Activated naive CD4-positive, alpha-beta T cell treated with anti-CD3 and anti-CD28 coated beads for 36 hours (primary cell): ENCODE data around the gene RNF213. TPM values are rescaled to one million over a fixed set of nuclear protein-coding genes. Genes with fewer than 3 reads are reported as not detected.

Experiments used
- CTCF ChIA-PET: fragments of 350-600 bp; sonication (Branson Sonifier 250); formaldehyde crosslinking; loops from one replicate; lab custom pipeline; 2021; ENCODE audit warnings: antibody characterized with exemption; lab: Charles Lee
- DNase-seq: peaks from one replicate; pipeline ENCODE4 v3.0.0-alpha.2; 2020
- H3K27ac Mint-ChIP-seq: one replicate; pipeline ENCODE4 v1.8.0; 2021; ENCODE audit warnings: mild to moderate bottlenecking, mixed read lengths
- H3K27me3 Mint-ChIP-seq: one replicate; pipeline ENCODE4 v1.8.0; 2021; ENCODE audit warnings: low read depth, mixed read lengths
- H3K36me3 Mint-ChIP-seq: one replicate; pipeline ENCODE4 v1.8.0; 2021; ENCODE audit warnings: low read depth, mixed read lengths
- H3K4me1 Mint-ChIP-seq: one replicate; pipeline ENCODE4 v1.8.0; 2021; ENCODE audit warnings: low read depth, mixed read lengths
- H3K4me3 Mint-ChIP-seq: one replicate; pipeline ENCODE4 v1.8.0; 2021; ENCODE audit warnings: mild to moderate bottlenecking, moderate library complexity, mixed read lengths
- H3K9me3 Mint-ChIP-seq: one replicate; pipeline ENCODE4 v1.8.0; 2021; ENCODE audit warnings: mixed read lengths
- intact Hi-C: fragments of 100-400 bp; cut with micrococcal nuclease; formaldehyde crosslinking; loops from one replicate; pipeline ENCODE4 v1.15.1; 2023
- total RNA-seq, 2 experiments: library from RNA; stranded (reverse); gene quantifications; one replicate each; pipeline ENCODE4 v1.2.3, GENCODE V29; 2021

Gene RNF213
- total RNA-seq, 2 experiments from 2014 or later, result 234 to 250 TPM

DNA sequence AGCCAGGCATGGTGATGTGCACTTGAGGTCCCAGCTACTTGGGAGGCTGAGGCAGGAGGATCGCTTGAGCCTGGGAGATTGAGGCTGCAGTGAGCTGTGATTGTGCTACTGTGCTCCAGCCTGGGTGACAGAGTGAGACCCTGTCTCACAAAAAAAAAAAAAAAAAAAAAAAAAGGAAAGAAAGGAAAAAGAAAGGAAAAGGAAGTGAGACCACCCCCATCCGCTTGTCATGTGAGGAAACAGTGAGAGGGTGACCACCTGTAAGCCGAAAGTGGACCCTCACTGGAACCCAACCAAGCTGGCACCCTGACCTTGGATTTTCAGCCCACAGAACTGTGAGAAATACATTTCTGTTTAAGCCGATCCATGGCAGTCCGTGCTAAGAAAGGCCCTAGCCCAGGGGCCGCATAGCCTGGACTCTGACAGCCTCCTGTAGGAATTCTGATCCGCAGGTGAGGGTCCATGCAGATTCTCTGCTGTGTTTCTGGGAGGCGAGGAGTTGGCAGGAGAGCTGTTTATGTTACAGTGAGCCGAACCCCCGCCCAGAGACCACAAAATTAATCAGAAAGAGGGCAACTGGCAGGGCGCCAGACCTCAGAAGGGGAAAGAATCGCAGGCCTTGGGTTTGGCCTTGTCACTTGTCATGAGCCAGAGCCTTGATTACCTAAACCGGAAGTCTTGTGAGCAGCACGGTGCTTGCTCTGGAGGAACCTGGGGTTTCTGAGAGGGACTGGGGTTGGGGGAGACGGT, 41.5 kb upstream of the RNF213 start:
- Mint-ChIP-seq H3K9me3 (no peaks in the 10 kb centered on the region), H3K27ac (peak overlapping the region; percentile 88), H3K4me3 (peak overlapping the region; percentile 88), H3K27me3 (no peaks in the 10 kb centered on the region), H3K4me1 (peaks cover 19% of the 10 kb centered on the region), H3K36me3 (peaks cover 8% of the 10 kb centered on the region)
- CTCF ChIA-PET, result interaction anchor here (0.6 to 0.8 kb wide), 2 partner anchors 23 to 115 kb away, joined by 3 to 4 read pairs; no protein-coding TSS in a partner anchor
- peak; percentile 97 for DNase-seq
- intact Hi-C loops, result loop anchor here (1.0 to 2.0 kb wide), 3 partner anchors 35 to 72 kb away; partner anchors contain the start of gene EIF4A3

- Mint-ChIP-seq H3K9me3 (no peaks in the 10 kb centered on the region), H3K27ac (peak overlapping the region; percentile 88), H3K36me3 (peaks cover 6% of the 10 kb centered on the region), H3K4me3 (peak overlapping the region; percentile 88), H3K27me3 (no peaks in the 10 kb centered on the region), H3K4me1 (peaks cover 19% of the 10 kb centered on the region)
- CTCF ChIA-PET, result no interaction called here
- no peak for DNase-seq
- intact Hi-C loops, result loop anchor here (1.0 to 2.0 kb wide), 3 partner anchors 35 to 72 kb away; partner anchors contain the start of gene EIF4A3
These were observed 40.9 kb upstream of the RNF213 start for GRCh38 chr17:80219763-80220053.

- Mint-ChIP-seq H3K4me3 (peak within 1 kb of the TSS; percentile 88), H3K36me3 (peaks cover 6% of the 10 kb centered on the region), H3K4me1 (peaks cover 19% of the 10 kb centered on the region), H3K9me3 (no peaks in the 10 kb centered on the region), H3K27me3 (no peaks in the 10 kb centered on the region), H3K27ac (peak within 1 kb of the TSS; percentile 88)
- DNase-seq, result peak; percentile 73
- intact Hi-C loops, result no loop called here
- CTCF ChIA-PET, result no interaction called here
These were observed 40.5 kb upstream of the RNF213 start, which contains the start of the genes SGSH and SLC26A11 for GRCh38 chr17:80220054-80220735. Gene SGSH (minus strand): TSS chr17:80220333. CDS start chr17:80220313, 20 bp downstream. Gene SLC26A11 (plus strand): TSS chr17:80220427. CDS start chr17:80221561, 1,134 bp downstream.

GRCh38 chr17:80220736-80221215, 39.9 kb upstream of the RNF213 start:
- Mint-ChIP-seq H3K36me3 (peaks cover 6% of the 10 kb centered on the region), H3K9me3 (no peaks in the 10 kb centered on the region), H3K4me1 (peaks cover 19% of the 10 kb centered on the region), H3K27me3 (no peaks in the 10 kb centered on the region), H3K27ac (no peak overlapping the region), H3K4me3 (peak overlapping the region; percentile 67)
- DNase-seq, result no peak
- intact Hi-C loops, result no loop called here
- CTCF ChIA-PET, result no interaction called here

DNA sequence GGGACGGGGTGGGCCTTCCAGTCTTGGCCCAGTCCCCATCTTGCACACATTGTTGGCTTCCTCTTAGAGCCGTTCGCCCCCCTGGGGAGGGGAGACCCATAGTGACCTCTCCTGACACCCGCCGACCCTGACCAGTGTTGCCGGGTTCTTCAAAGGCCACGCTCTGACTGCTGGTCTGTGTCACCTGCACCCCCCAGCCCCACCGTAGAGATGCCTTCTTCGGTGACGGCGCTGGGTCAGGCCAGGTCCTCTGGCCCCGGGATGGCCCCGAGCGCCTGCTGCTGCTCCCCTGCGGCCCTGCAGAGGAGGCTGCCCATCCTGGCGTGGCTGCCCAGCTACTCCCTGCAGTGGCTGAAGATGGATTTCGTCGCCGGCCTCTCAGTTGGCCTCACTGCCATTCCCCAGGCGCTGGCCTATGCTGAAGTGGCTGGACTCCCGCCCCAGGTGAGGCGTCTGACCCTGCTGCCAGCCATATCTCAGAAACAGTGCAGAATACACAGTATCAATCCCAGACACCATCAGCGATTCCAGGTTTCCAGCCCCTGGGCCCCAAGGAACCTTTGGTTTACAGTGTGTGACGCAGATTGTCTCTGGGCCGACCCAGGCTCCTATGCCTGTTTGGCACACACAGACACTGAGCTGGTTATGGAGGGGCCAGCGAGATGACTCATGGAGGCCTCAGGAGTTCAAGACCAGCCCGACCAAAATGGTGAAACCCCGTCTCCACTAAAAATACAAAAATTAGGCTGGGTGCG, 39.1 kb upstream of the RNF213 start:
- intact Hi-C loops, result no loop called here
- Mint-ChIP-seq H3K27ac (no peak overlapping the region), H3K4me3 (peak overlapping the region; percentile 67), H3K9me3 (no peaks in the 10 kb centered on the region), H3K27me3 (no peaks in the 10 kb centered on the region), H3K36me3 (peaks cover 6% of the 10 kb centered on the region), H3K4me1 (peaks cover 19% of the 10 kb centered on the region)
- DNase-seq, result no peak
- CTCF ChIA-PET, result no interaction called here

DNA sequence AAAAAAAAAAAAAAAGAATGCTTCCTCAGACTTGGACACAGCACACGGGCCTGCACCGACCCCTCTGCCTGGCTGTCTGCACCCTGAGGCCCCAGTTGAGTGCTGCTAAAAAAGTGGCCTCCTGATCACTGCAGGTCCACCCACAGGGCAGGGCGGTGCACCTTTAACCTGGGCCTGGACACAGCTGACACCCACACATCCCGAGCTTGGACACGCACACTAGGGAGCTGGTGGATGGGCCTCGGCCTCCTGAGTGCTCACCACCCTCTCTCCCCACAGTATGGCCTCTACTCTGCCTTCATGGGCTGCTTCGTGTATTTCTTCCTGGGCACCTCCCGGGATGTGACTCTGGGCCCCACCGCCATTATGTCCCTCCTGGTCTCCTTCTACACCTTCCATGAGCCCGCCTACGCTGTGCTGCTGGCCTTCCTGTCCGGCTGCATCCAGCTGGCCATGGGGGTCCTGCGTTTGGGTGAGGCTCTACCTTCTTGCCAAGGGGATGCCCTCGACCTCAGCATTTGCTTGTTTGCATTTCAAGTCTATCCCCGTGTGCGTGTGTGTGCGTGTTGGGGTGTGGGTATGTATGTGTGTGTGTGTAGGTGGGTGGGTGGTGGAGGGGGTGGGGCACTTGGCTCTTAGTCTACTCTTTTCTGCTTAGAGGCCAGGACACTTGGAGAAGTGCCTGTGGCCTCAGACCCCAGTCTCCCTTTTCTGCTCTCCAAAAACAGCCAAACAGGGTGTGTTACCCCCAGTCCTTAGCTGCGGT, 38.1 kb upstream of the RNF213 start:
- CTCF ChIA-PET, result no interaction called here
- H3K27me3 Mint-ChIP-seq, result no peaks in the 10 kb centered on the region
- DNase-seq, result no peak
- H3K9me3 Mint-ChIP-seq, result no peaks in the 10 kb centered on the region
- no peak overlapping the region for H3K4me3 Mint-ChIP-seq
- intact Hi-C loops, result no loop called here
- peaks cover 4% of the 10 kb centered on the region for H3K36me3 Mint-ChIP-seq
- peaks cover 16% of the 10 kb centered on the region for H3K4me1 Mint-ChIP-seq
- no peak overlapping the region for H3K27ac Mint-ChIP-seq

GRCh38 chr17:80223142-80223815, 37.4 kb upstream of the RNF213 start:
- no peaks in the 10 kb centered on the region for H3K9me3 Mint-ChIP-seq
- H3K27me3 Mint-ChIP-seq, result no peaks in the 10 kb centered on the region
- DNase-seq, result no peak
- peaks cover 13% of the 10 kb centered on the region for H3K4me1 Mint-ChIP-seq
- H3K36me3 Mint-ChIP-seq, result peaks cover 4% of the 10 kb centered on the region
- no peak overlapping the region for H3K4me3 Mint-ChIP-seq
- no peak overlapping the region for H3K27ac Mint-ChIP-seq
- intact Hi-C loops, result no loop called here
- CTCF ChIA-PET, result no interaction called here

DNA sequence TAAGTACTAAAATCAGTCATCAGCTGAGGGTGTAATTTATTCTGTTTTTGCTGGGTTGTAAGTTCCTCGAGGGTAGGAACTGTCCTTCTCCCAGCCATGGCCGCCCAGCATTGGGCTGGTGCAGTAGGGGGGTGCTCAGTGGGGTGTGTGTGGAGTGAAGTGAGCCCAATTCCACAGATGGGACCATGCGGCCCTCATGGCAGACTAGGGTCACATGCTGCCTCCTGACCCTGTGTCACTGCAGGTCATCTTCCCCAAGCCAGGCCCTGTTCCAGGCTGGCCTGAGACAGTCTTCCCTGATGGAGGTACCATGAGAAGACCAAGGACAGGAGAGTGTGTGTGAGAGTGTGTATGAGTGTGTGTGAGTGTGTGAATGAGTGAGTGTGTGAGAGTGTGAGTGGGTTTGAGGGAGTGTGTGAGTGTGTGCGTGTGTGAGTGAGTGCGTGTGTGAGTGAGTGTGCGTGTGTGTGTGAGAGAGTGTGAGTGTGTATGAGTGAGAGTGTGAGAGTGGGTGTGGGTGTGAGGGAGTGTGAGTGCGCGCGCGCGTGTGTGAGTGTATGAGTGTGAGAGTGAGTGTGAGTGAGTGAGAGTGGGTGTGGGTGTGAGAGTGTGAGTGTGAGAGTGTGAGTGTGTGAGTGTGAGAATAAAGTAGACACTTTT, 36.7 kb upstream of the RNF213 start:
- H3K27ac Mint-ChIP-seq, result no peak overlapping the region
- DNase-seq, result no peak
- CTCF ChIA-PET, result no interaction called here
- H3K27me3 Mint-ChIP-seq, result no peaks in the 10 kb centered on the region
- H3K4me1 Mint-ChIP-seq, result peaks cover 6% of the 10 kb centered on the region
- no peak overlapping the region for H3K4me3 Mint-ChIP-seq
- no peaks in the 10 kb centered on the region for H3K9me3 Mint-ChIP-seq
- peaks cover 4% of the 10 kb centered on the region for H3K36me3 Mint-ChIP-seq
- intact Hi-C loops, result no loop called here

- no peak for DNase-seq
- intact Hi-C loops, result no loop called here
- H3K4me3 Mint-ChIP-seq, result no peak overlapping the region
- no peaks in the 10 kb centered on the region for H3K27me3 Mint-ChIP-seq
- peaks cover 3% of the 10 kb centered on the region for H3K4me1 Mint-ChIP-seq
- no peak overlapping the region for H3K27ac Mint-ChIP-seq
- no peaks in the 10 kb centered on the region for H3K9me3 Mint-ChIP-seq
- peaks cover 2% of the 10 kb centered on the region for H3K36me3 Mint-ChIP-seq
- CTCF ChIA-PET, result no interaction called here
These were observed 36.0 kb upstream of the RNF213 start for GRCh38 chr17:80224683-80225082.

DNA sequence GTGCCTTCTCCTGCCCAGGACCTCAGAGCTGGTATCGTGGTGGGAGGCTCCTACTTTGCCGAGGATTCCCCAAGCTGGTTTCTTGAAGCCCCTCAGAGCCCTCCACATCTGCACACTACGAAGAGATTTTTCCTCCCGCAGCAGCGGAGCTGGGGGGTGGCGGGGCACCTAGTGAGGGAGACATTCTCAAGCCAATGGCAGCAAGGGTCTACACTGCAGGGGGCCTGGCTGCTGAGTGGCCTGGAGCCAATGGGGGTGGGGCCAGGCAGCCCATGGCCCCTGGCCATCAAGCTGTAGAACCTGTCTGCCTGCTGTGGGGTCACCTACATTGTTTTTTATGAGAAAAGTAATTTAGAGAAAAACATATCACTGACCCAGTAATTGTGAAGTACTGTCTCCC, 35.4 kb upstream of the RNF213 start:
- CTCF ChIA-PET, result no interaction called here
- peaks cover 3% of the 10 kb centered on the region for H3K4me1 Mint-ChIP-seq

DNA sequence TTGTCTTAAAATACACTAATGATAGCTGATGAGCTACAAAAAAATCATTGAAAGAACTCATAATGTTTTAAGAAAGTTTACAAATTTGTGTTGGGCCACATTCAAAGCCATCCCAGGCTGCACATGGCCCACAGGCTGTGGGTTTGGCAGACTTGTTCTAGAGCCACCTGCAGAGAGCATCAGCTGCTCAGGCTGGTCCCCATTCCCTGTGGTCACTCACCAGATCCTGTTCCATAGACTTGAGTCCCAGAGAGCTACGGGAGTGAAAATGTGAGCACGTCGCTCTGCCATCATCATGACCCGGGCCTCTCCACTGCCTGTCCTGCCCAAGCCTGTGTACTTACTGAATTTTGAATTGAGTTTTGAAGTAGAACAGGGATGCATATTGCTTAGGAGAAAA, 33.5 kb upstream of the RNF213 start:
- Mint-ChIP-seq H3K36me3 (peaks cover 14% of the 10 kb centered on the region), H3K9me3 (peaks cover 5% of the 10 kb centered on the region), H3K27ac (no peak overlapping the region), H3K4me3 (no peak overlapping the region), H3K4me1 (peaks cover 3% of the 10 kb centered on the region), H3K27me3 (no peaks in the 10 kb centered on the region)
- DNase-seq, result no peak
- CTCF ChIA-PET, result interaction anchor here (0.9 kb wide), 1 partner anchor 165 kb away, joined by 3 read pairs; no protein-coding TSS in a partner anchor
- intact Hi-C loops, result no loop called here

More for the DNA sequence above, 35.4 kb upstream of the RNF213 start:
- Mint-ChIP-seq H3K36me3 (peaks cover 1% of the 10 kb centered on the region), H3K27me3 (no peaks in the 10 kb centered on the region), H3K4me3 (no peak overlapping the region), H3K27ac (no peak overlapping the region), H3K9me3 (no peaks in the 10 kb centered on the region)
- no peak for DNase-seq
- intact Hi-C loops, result no loop called here
